Measurements from ENCODE around the gene GALNT18. TPM values are rescaled to one million over a fixed set of nuclear protein-coding genes. Genes with fewer than 3 reads are reported as not detected.

The GALNT18 gene
- total RNA-seq, 1 donor from 2014 or later, result not detected

GRCh38 chr11:11346303-11346702 is 275.5 kb downstream of the GALNT18 start:
- no peaks in the 10 kb centered on the region for H3K9me3 Mint-ChIP-seq
- intact Hi-C loops (cut with micrococcal nuclease), result no loop called here
- H3K4me3 Mint-ChIP-seq, result no peak overlapping the region
- DNase-seq, result no peak
- H3K27me3 Mint-ChIP-seq, result no peaks in the 10 kb centered on the region
- no peak for ATAC-seq (ENCODE audit: low read depth)
- POLR2A ChIA-PET, result no interaction called here
- TF ChIP-seq CTCF (IDR thresholded peaks at IDR 0.05), result no peak
- H3K27ac Mint-ChIP-seq, result no peak overlapping the region
- CTCF ChIA-PET, result no interaction called here
- H3K36me3 Mint-ChIP-seq (ENCODE audit: low read depth), result no peaks in the 10 kb centered on the region
- no peaks in the 10 kb centered on the region for H3K4me1 Mint-ChIP-seq

GRCh38 chr11:11345099-11345498 is 276.7 kb downstream of the GALNT18 start:
- H3K27ac Mint-ChIP-seq, result no peak overlapping the region
- ATAC-seq (ENCODE audit: low read depth), result no peak

GRCh38 chr11:11344045-11344444 is 277.8 kb downstream of the GALNT18 start:
- POLR2A ChIA-PET, result no interaction called here
- no peaks in the 10 kb centered on the region for H3K4me1 Mint-ChIP-seq
- no peak overlapping the region for H3K27ac Mint-ChIP-seq
- no peaks in the 10 kb centered on the region for H3K36me3 Mint-ChIP-seq (ENCODE audit: low read depth)
- no peaks in the 10 kb centered on the region for H3K9me3 Mint-ChIP-seq
- intact Hi-C loops (cut with micrococcal nuclease), result no loop called here
- H3K4me3 Mint-ChIP-seq, result no peak overlapping the region
- DNase-seq (no peak), ATAC-seq (ENCODE audit: low read depth) (no peak)
- CTCF ChIA-PET, result no interaction called here
- TF ChIP-seq CTCF (IDR thresholded peaks at IDR 0.05), result no peak
- H3K27me3 Mint-ChIP-seq, result no peaks in the 10 kb centered on the region

More at GRCh38 chr11:11345099-11345498, 276.7 kb downstream of the GALNT18 start:
- Mint-ChIP-seq H3K9me3 (no peaks in the 10 kb centered on the region), H3K4me3 (no peak overlapping the region), H3K36me3 (ENCODE audit: low read depth) (no peaks in the 10 kb centered on the region), H3K4me1 (no peaks in the 10 kb centered on the region), H3K27me3 (no peaks in the 10 kb centered on the region)
- intact Hi-C loops (cut with micrococcal nuclease), result no loop called here
- no peak for DNase-seq
- CTCF ChIA-PET, result no interaction called here
- no peak for TF ChIP-seq CTCF (IDR thresholded peaks at IDR 0.05)
- POLR2A ChIA-PET, result no interaction called here

GRCh38 chr11:11338304-11338703 is 283.5 kb downstream of the GALNT18 start:
- Mint-ChIP-seq H3K27me3 (peaks cover 5% of the 10 kb centered on the region), H3K36me3 (ENCODE audit: low read depth) (no peaks in the 10 kb centered on the region), H3K4me3 (no peak overlapping the region), H3K27ac (no peak overlapping the region), H3K9me3 (no peaks in the 10 kb centered on the region), H3K4me1 (no peaks in the 10 kb centered on the region)
- POLR2A ChIA-PET, result no interaction called here
- intact Hi-C loops (cut with micrococcal nuclease), result no loop called here
- ATAC-seq (ENCODE audit: low read depth), result no peak
- no peak for DNase-seq
- CTCF ChIA-PET, result no interaction called here
- TF ChIP-seq CTCF (IDR thresholded peaks at IDR 0.05), result no peak

- no peak overlapping the region for H3K27ac Mint-ChIP-seq
- CTCF ChIA-PET, result no interaction called here
- no peak overlapping the region for H3K4me3 Mint-ChIP-seq
- no peaks in the 10 kb centered on the region for H3K9me3 Mint-ChIP-seq
- ATAC-seq (ENCODE audit: low read depth), result no peak
- intact Hi-C loops (cut with micrococcal nuclease), result no loop called here
- POLR2A ChIA-PET, result no interaction called here
- TF ChIP-seq CTCF (IDR thresholded peaks at IDR 0.05), result no peak
- no peak for DNase-seq
- H3K4me1 Mint-ChIP-seq, result no peaks in the 10 kb centered on the region
- peaks cover 5% of the 10 kb centered on the region for H3K27me3 Mint-ChIP-seq
- H3K36me3 Mint-ChIP-seq (ENCODE audit: low read depth), result no peaks in the 10 kb centered on the region
Measured at GRCh38 chr11:11336664-11337063, 285.1 kb downstream of the GALNT18 start.

Measured in activated B cell treated with CpG ODN at 0.5 μM for 24 hours (primary cell).